ACC112 (cell line): ENCODE results near the gene PANK3.

Source experiments
- H2AFZ ChIP-seq: fragments of 200-600 bp; sonication (generic); one replicate; pipeline ENCODE4 v1.6.0; 2017; ENCODE audit warnings: antibody characterized with exemption, low read length; ENCODE audit not compliant: unreplicated experiment
- H3K27ac ChIP-seq: fragments of 200-600 bp; sonication (generic); 2 replicates; pipeline ENCODE4 v1.5.1; 2014; ENCODE audit warnings: low read depth, mild to moderate bottlenecking, antibody characterized with exemption, low read length, moderate library complexity
- H3K27me3 ChIP-seq: fragments of 200-600 bp; sonication (generic); 2 replicates; pipeline ENCODE4 v1.6.1; 2014; ENCODE audit warnings: mild to moderate bottlenecking, antibody characterized with exemption, low read length, moderate library complexity, mixed read lengths; ENCODE audit not compliant: insufficient read depth
- H3K36me3 ChIP-seq: fragments of 200-600 bp; sonication (generic); 2 replicates; pipeline ENCODE4 v1.6.1; 2016; ENCODE audit warnings: mild to moderate bottlenecking, antibody characterized with exemption, low read length, moderate library complexity, mixed read lengths; ENCODE audit not compliant: insufficient read depth
- H3K4me1 ChIP-seq: fragments of 200-600 bp; sonication (generic); one replicate; pipeline ENCODE4 v1.6.1; 2016; ENCODE audit warnings: low read length, mixed read lengths; ENCODE audit not compliant: insufficient read depth, unreplicated experiment, control insufficient read depth
- H3K4me3 ChIP-seq: fragments of 200-600 bp; sonication (generic); 2 replicates; pipeline ENCODE4 v1.5.1; 2014; ENCODE audit warnings: mild to moderate bottlenecking, low read depth, low read length
- H3K79me2 ChIP-seq: fragments of 200-600 bp; sonication (generic); one replicate; pipeline ENCODE4 v1.6.0; 2016; ENCODE audit warnings: low read length; ENCODE audit not compliant: control insufficient read depth, unreplicated experiment, insufficient read depth

The PANK3 gene

GRCh38 chr5:168578538-168579487 lies at the start of gene PANK3:
TSS of gene PANK3 (minus strand) at chr5:168579368. CDS start at chr5:168579283, 85 bp downstream.
- H3K27me3 ChIP-seq, result no peaks in the 10 kb centered on the region
- 0 out of 2 replicates have a peak, but pooled peaks cover 7% of the 10 kb centered on the region for H3K36me3 ChIP-seq
- H3K79me2 ChIP-seq, result peaks cover 48% of the 10 kb centered on the region
- H2AFZ ChIP-seq, result peak within 1 kb of the TSS; percentile 99
- peak within 1 kb of the TSS; percentile 87 for H3K27ac ChIP-seq
- peak within 1 kb of the TSS; percentile 79 for H3K4me3 ChIP-seq
- peaks cover 18% of the 10 kb centered on the region for H3K4me1 ChIP-seq

- Histone ChIP-seq H3K4me1 (peaks cover 3% of the 10 kb centered on the region), H3K27ac (no peak overlapping the region), H3K4me3 (no peak overlapping the region), H3K36me3 (no peaks in the 10 kb centered on the region), H3K27me3 (peaks cover 13% of the 10 kb centered on the region), H3K79me2 (no peaks in the 10 kb centered on the region), H2AFZ (no peak overlapping the region)
These were observed 45.7 kb upstream of the PANK3 start for GRCh38 chr5:168624850-168625364.

GRCh38 chr5:168620807-168621206 lies 41.6 kb upstream of the PANK3 start:
- H3K27ac ChIP-seq, result no peak overlapping the region
- no peak overlapping the region for H3K4me3 ChIP-seq
- no peaks in the 10 kb centered on the region for H3K36me3 ChIP-seq
- peaks cover 3% of the 10 kb centered on the region for H3K4me1 ChIP-seq
- no peak overlapping the region for H2AFZ ChIP-seq
- H3K79me2 ChIP-seq, result no peaks in the 10 kb centered on the region
- peaks cover 3% of the 10 kb centered on the region for H3K27me3 ChIP-seq

- no peaks in the 10 kb centered on the region; the same call in 1 of the 2 replicates for H3K27me3 ChIP-seq
- peaks cover 5% of the 10 kb centered on the region for H3K4me1 ChIP-seq
- H2AFZ ChIP-seq, result no peak overlapping the region
- no peak overlapping the region for H3K27ac ChIP-seq
- no peak overlapping the region for H3K4me3 ChIP-seq
- no peaks in the 10 kb centered on the region for H3K79me2 ChIP-seq
- no peaks in the 10 kb centered on the region for H3K36me3 ChIP-seq
These were observed 35.5 kb upstream of the PANK3 start for GRCh38 chr5:168614661-168615060.

- H3K79me2 ChIP-seq, result no peaks in the 10 kb centered on the region
- peaks cover 5% of the 10 kb centered on the region for H3K4me1 ChIP-seq
- no peak overlapping the region for H2AFZ ChIP-seq
- no peak overlapping the region for H3K27ac ChIP-seq
- H3K27me3 ChIP-seq, result no peaks in the 10 kb centered on the region; the same call in 1 of the 2 replicates
- no peaks in the 10 kb centered on the region for H3K36me3 ChIP-seq
- H3K4me3 ChIP-seq, result no peak overlapping the region
These were observed 34.8 kb upstream of the PANK3 start for GRCh38 chr5:168613996-168614395.

- no peaks in the 10 kb centered on the region; the same call in 1 of the 2 replicates for H3K27me3 ChIP-seq
- H3K79me2 ChIP-seq, result no peaks in the 10 kb centered on the region
- peaks cover 5% of the 10 kb centered on the region for H3K4me1 ChIP-seq
- no peak overlapping the region for H3K27ac ChIP-seq
- H3K4me3 ChIP-seq, result no peak overlapping the region
- no peaks in the 10 kb centered on the region for H3K36me3 ChIP-seq
- no peak overlapping the region for H2AFZ ChIP-seq
These were observed 34.2 kb upstream of the PANK3 start for GRCh38 chr5:168613396-168613795.

- H3K4me1 ChIP-seq, result peaks cover 5% of the 10 kb centered on the region
These were observed 33.8 kb upstream of the PANK3 start for GRCh38 chr5:168612996-168613395.

GRCh38 chr5:168612123-168612522 lies 33.0 kb upstream of the PANK3 start:
- peaks cover 5% of the 10 kb centered on the region for H3K4me1 ChIP-seq
- no peaks in the 10 kb centered on the region; the same call in 1 of the 2 replicates for H3K27me3 ChIP-seq
- H3K36me3 ChIP-seq, result no peaks in the 10 kb centered on the region
- no peak overlapping the region for H2AFZ ChIP-seq
- no peak overlapping the region for H3K27ac ChIP-seq
- H3K4me3 ChIP-seq, result no peak overlapping the region
- H3K79me2 ChIP-seq, result no peaks in the 10 kb centered on the region

More at GRCh38 chr5:168612996-168613395, 33.8 kb upstream of the PANK3 start:
- Histone ChIP-seq H3K79me2 (no peaks in the 10 kb centered on the region), H3K36me3 (no peaks in the 10 kb centered on the region), H3K27me3 (no peaks in the 10 kb centered on the region; the same call in 1 of the 2 replicates), H3K4me3 (no peak overlapping the region), H3K27ac (no peak overlapping the region), H2AFZ (no peak overlapping the region)

- H3K27me3 ChIP-seq, result no peaks in the 10 kb centered on the region; the same call in 1 of the 2 replicates
- H3K27ac ChIP-seq, result no peak overlapping the region
- peaks cover 5% of the 10 kb centered on the region for H3K4me1 ChIP-seq
- H2AFZ ChIP-seq, result no peak overlapping the region
- no peak overlapping the region for H3K4me3 ChIP-seq
- H3K36me3 ChIP-seq, result no peaks in the 10 kb centered on the region
- no peaks in the 10 kb centered on the region for H3K79me2 ChIP-seq
These were observed 32.0 kb upstream of the PANK3 start for GRCh38 chr5:168611165-168611564.

GRCh38 chr5:168609806-168610482 lies 30.8 kb upstream of the PANK3 start:
- Histone ChIP-seq H3K4me1 (peaks cover 5% of the 10 kb centered on the region), H3K79me2 (no peaks in the 10 kb centered on the region), H2AFZ (no peak overlapping the region), H3K27ac (no peak overlapping the region), H3K27me3 (no peaks in the 10 kb centered on the region), H3K36me3 (no peaks in the 10 kb centered on the region), H3K4me3 (no peak overlapping the region)
